ENCODE measurements around the gene EXOSC10. TPM values are rescaled to one million over a fixed set of nuclear protein-coding genes. Genes with fewer than 3 reads are reported as not detected.
"Not testable (repeated sequence)": the region's sequence is repeated elsewhere in the genome, so short reads cannot be mapped to it uniquely, and the experiment has no call there.

Gene EXOSC10
- polyA plus RNA-seq, 3 donors = 79.6 to 103 (median 92.1) TPM

- not testable (repeated sequence) for DNase-seq (ENCODE audit: extremely low read depth in 1 of 11, low read depth in 9 of 11, low spot score in 4 of 11)
Measured at GRCh38 chr1:11037019-11037739, 62.5 kb downstream of the EXOSC10 start.

- DNase-seq (ENCODE audit: extremely low read depth in 1 of 11, low read depth in 9 of 11, low spot score in 4 of 11) = no peak
Measured at GRCh38 chr1:11031624-11032262, 67.9 kb downstream of the EXOSC10 start.

GRCh38 chr1:11030865-11031264 lies 68.8 kb downstream of the EXOSC10 start:
- no peak for DNase-seq (ENCODE audit: extremely low read depth in 1 of 11, low read depth in 9 of 11, low spot score in 4 of 11)

- DNase-seq (ENCODE audit: extremely low read depth in 1 of 11, low read depth in 9 of 11, low spot score in 4 of 11) = no peak
Measured at GRCh38 chr1:11028018-11028417, 71.7 kb downstream of the EXOSC10 start.

GRCh38 chr1:11027316-11027715 lies 72.4 kb downstream of the EXOSC10 start:
- DNase-seq (ENCODE audit: extremely low read depth in 1 of 11, low read depth in 9 of 11, low spot score in 4 of 11) = no peak

GRCh38 chr1:11026903-11027302 lies 72.8 kb downstream of the EXOSC10 start:
- DNase-seq (ENCODE audit: extremely low read depth in 1 of 11, low read depth in 9 of 11, low spot score in 4 of 11) = no peak

GRCh38 chr1:11026052-11026451 lies 73.6 kb downstream of the EXOSC10 start:
- no peak for DNase-seq (ENCODE audit: extremely low read depth in 1 of 11, low read depth in 9 of 11, low spot score in 4 of 11)

GRCh38 chr1:11025618-11026017 lies 74.1 kb downstream of the EXOSC10 start:
- no peak for DNase-seq (ENCODE audit: extremely low read depth in 1 of 11, low read depth in 9 of 11, low spot score in 4 of 11)

- DNase-seq (ENCODE audit: extremely low read depth in 1 of 11, low read depth in 9 of 11, low spot score in 4 of 11) = no peak
Measured at GRCh38 chr1:11024874-11025203, 74.8 kb downstream of the EXOSC10 start.

GRCh38 chr1:11024154-11024873 lies 75.4 kb downstream of the EXOSC10 start:
- DNase-seq (ENCODE audit: extremely low read depth in 1 of 11, low read depth in 9 of 11, low spot score in 4 of 11) = no peak

- no peak for DNase-seq (ENCODE audit: extremely low read depth in 1 of 11, low read depth in 9 of 11, low spot score in 4 of 11)
Measured at GRCh38 chr1:11023201-11023600, 76.5 kb downstream of the EXOSC10 start.

GRCh38 chr1:11019971-11020370 lies 79.7 kb downstream of the EXOSC10 start:
- no peak for DNase-seq (ENCODE audit: extremely low read depth in 1 of 11, low read depth in 9 of 11, low spot score in 4 of 11)

GRCh38 chr1:11019358-11019757 lies 80.3 kb downstream of the EXOSC10 start:
- DNase-seq (ENCODE audit: extremely low read depth in 1 of 11, low read depth in 9 of 11, low spot score in 4 of 11) = not testable (repeated sequence)

Other genes starting within 250 kb of the EXOSC10 start
- 100 to 1,000 TPM; 289 to 315 (median 313) TPM for gene TARDBP, start 87.2 kb downstream of the EXOSC10 start, polyA plus RNA-seq (ENCODE audit: insufficient read length in 3 of 3)
- gene MASP2, start 52.6 kb downstream of the EXOSC10 start, polyA plus RNA-seq (ENCODE audit: insufficient read length in 3 of 3) = 1 to 10 TPM; 4.6 to 9.6 (median 5.8) TPM
- 10 to 100 TPM; 38.0 to 54.0 (median 47.3) TPM for gene SRM, start 39.9 kb downstream of the EXOSC10 start, polyA plus RNA-seq (ENCODE audit: insufficient read length in 3 of 3)
- under 1 TPM in 1 of 3 donors, not detected in 2; 0.11 TPM for gene ANGPTL7, start 89.5 kb upstream of the EXOSC10 start, polyA plus RNA-seq (ENCODE audit: insufficient read length in 3 of 3)
- gene MTOR, start 162.7 kb upstream of the EXOSC10 start, polyA plus RNA-seq (ENCODE audit: insufficient read length in 3 of 3) = 10 to 100 TPM; 42.4 to 45.0 (median 44.1) TPM
- gene UBIAD1, start 173.3 kb upstream of the EXOSC10 start, polyA plus RNA-seq (ENCODE audit: insufficient read length in 3 of 3) = 10 to 100 TPM; 15.1 to 15.9 (median 15.5) TPM